Nephron (organoid): ENCODE data around the gene TBL1X.

Experiments
- H3K27ac Mint-ChIP-seq, 3 experiments: 2 replicates each; pipeline ENCODE4 v1.8.0; 2020; ENCODE audit warnings: mixed read lengths in 3 of 3, mild to moderate bottlenecking in 2 of 3, moderate library complexity in 1 of 3
- H3K27me3 Mint-ChIP-seq: 2 replicates; pipeline ENCODE4 v1.8.0; 2021; ENCODE audit warnings: low read depth, mild to moderate bottlenecking, moderate library complexity, mixed read lengths
- H3K36me3 Mint-ChIP-seq: 2 replicates; pipeline ENCODE4 v1.8.0; 2020; ENCODE audit warnings: low read depth, mixed read lengths
- H3K4me1 Mint-ChIP-seq: 2 replicates; pipeline ENCODE4 v1.8.0; 2020; ENCODE audit warnings: mixed read lengths
- H3K4me3 Mint-ChIP-seq, 3 experiments: 2 replicates each; pipeline ENCODE4 v1.8.0; 2020; ENCODE audit warnings: mild to moderate bottlenecking in 3 of 3, mixed read lengths in 3 of 3, moderate library complexity in 2 of 3
- H3K9me3 Mint-ChIP-seq: 2 replicates; pipeline ENCODE4 v1.8.0; 2020; ENCODE audit warnings: mixed read lengths
- CTCF ChIP-seq, 3 experiments: fragments of 200-600 bp; sonication (generic); IDR thresholded peaks; one replicate each; pipeline ENCODE4 v1.5.0; 2021; ENCODE audit warnings: antibody characterized with exemption in 3 of 3; ENCODE audit not compliant: unreplicated experiment in 3 of 3

The TBL1X gene

GRCh38 chrX:9724711-9725110, 259.9 kb downstream of the TBL1X start:
- Mint-ChIP-seq H3K36me3 (peaks cover 85% of the 10 kb centered on the region), H3K9me3 (peaks cover 75% of the 10 kb centered on the region), H3K27ac (no peak overlapping the region), H3K4me1 (no peaks in the 10 kb centered on the region), H3K27me3 (peaks cover 4% of the 10 kb centered on the region), H3K4me3 (no peak overlapping the region)
- no peak for TF ChIP-seq CTCF (IDR thresholded peaks at IDR 0.05; ENCODE audit: unreplicated experiment in 3 of 3)

- peaks cover 4% of the 10 kb centered on the region for H3K27me3 Mint-ChIP-seq
- no peaks in the 10 kb centered on the region for H3K4me1 Mint-ChIP-seq
- peaks cover 47% of the 10 kb centered on the region for H3K9me3 Mint-ChIP-seq
- no peak overlapping the region for H3K27ac Mint-ChIP-seq
- no peak for TF ChIP-seq CTCF (IDR thresholded peaks at IDR 0.05; ENCODE audit: unreplicated experiment in 3 of 3)
- H3K4me3 Mint-ChIP-seq: no peak overlapping the region
- peaks cover 50% of the 10 kb centered on the region for H3K36me3 Mint-ChIP-seq
These were observed 263.4 kb downstream of the TBL1X start for GRCh38 chrX:9728261-9728660.

GRCh38 chrX:9729171-9729885, 264.5 kb downstream of the TBL1X start:
- H3K27ac Mint-ChIP-seq: no peak overlapping the region
- no peak overlapping the region for H3K4me3 Mint-ChIP-seq
- peaks cover 47% of the 10 kb centered on the region for H3K9me3 Mint-ChIP-seq
- peaks cover 43% of the 10 kb centered on the region for H3K36me3 Mint-ChIP-seq
- no peak for TF ChIP-seq CTCF (IDR thresholded peaks at IDR 0.05; ENCODE audit: unreplicated experiment in 3 of 3)
- H3K4me1 Mint-ChIP-seq: no peaks in the 10 kb centered on the region
- peaks cover 4% of the 10 kb centered on the region for H3K27me3 Mint-ChIP-seq

- Mint-ChIP-seq H3K4me1 (no peaks in the 10 kb centered on the region), H3K9me3 (peaks cover 43% of the 10 kb centered on the region), H3K27ac (no peak overlapping the region), H3K36me3 (peaks cover 36% of the 10 kb centered on the region), H3K27me3 (peaks cover 4% of the 10 kb centered on the region), H3K4me3 (no peak overlapping the region)
- TF ChIP-seq CTCF (IDR thresholded peaks at IDR 0.05; ENCODE audit: unreplicated experiment in 3 of 3): no peak
These were observed 265.2 kb downstream of the TBL1X start for GRCh38 chrX:9730078-9730477.

GRCh38 chrX:9730752-9731151, 265.9 kb downstream of the TBL1X start:
- peaks cover 34% of the 10 kb centered on the region for H3K36me3 Mint-ChIP-seq
- no peak overlapping the region for H3K27ac Mint-ChIP-seq
- H3K27me3 Mint-ChIP-seq: peaks cover 4% of the 10 kb centered on the region
- no peak overlapping the region for H3K4me3 Mint-ChIP-seq
- H3K9me3 Mint-ChIP-seq: peaks cover 42% of the 10 kb centered on the region
- H3K4me1 Mint-ChIP-seq: no peaks in the 10 kb centered on the region
- no peak for TF ChIP-seq CTCF (IDR thresholded peaks at IDR 0.05; ENCODE audit: unreplicated experiment in 3 of 3)

GRCh38 chrX:9737363-9737762, 272.5 kb downstream of the TBL1X start:
- Mint-ChIP-seq H3K9me3 (peaks cover 20% of the 10 kb centered on the region), H3K27ac (no peak overlapping the region), H3K4me1 (peaks cover 8% of the 10 kb centered on the region), H3K27me3 (no peaks in the 10 kb centered on the region), H3K36me3 (peaks cover 7% of the 10 kb centered on the region), H3K4me3 (no peak overlapping the region)
- TF ChIP-seq CTCF (IDR thresholded peaks at IDR 0.05; ENCODE audit: unreplicated experiment in 3 of 3): no peak
